HEK293 (cell line): Measurements from ENCODE around the gene NOL9.

Experiments used
- CTCF ChIA-PET: fragments of 350-600 bp; formaldehyde crosslinking; extraction: SDS; loops from one replicate; lab custom pipeline; 2021; ENCODE audit warnings: antibody characterized with exemption; lab: Yijun Ruan, JAX
- POLR2A ChIA-PET: fragments of 300-600 bp; formaldehyde crosslinking; extraction: SDS; loops from one replicate; lab custom pipeline; 2020; ENCODE audit warnings: antibody characterized with exemption, inconsistent platforms; lab: Yijun Ruan, JAX
- H3K27ac ChIP-seq: fragments of 200-500 bp; sonication (Bioruptor generic); 2 replicates; pipeline ENCODE4 v1.5.1; 2014; ENCODE audit warnings: low read depth, low read length, control low read depth, inconsistent platforms; ENCODE audit errors: extremely low read depth
- H3K36me3 ChIP-seq, 2 experiments: fragments of 200-500 bp in 1 of 2; sonication (Bioruptor generic) in 1 of 2; 1 replicate in 1 of 2; 2 replicates in 1 of 2; pipeline ENCODE4 v1.5.1; 2014 to 2017; ENCODE audit warnings: inconsistent platforms in 2 of 2, low read length in 2 of 2; ENCODE audit not compliant: control insufficient read depth in 2 of 2, insufficient read depth in 1 of 2
- H3K4me1 ChIP-seq: fragments of 200-500 bp; sonication (Bioruptor generic); 2 replicates; pipeline ENCODE4 v1.5.1; 2014; ENCODE audit warnings: mild to moderate bottlenecking, low read length, inconsistent platforms; ENCODE audit not compliant: control insufficient read depth, insufficient read depth
- H3K4me3 ChIP-seq: 2 replicates; pipeline ENCODE4 v1.5.1; 2011; ENCODE audit warnings: low read depth, mild to moderate bottlenecking, control low read depth, low read length, moderate library complexity
- H3K9me3 ChIP-seq: fragments of 200-500 bp; sonication (Bioruptor generic); 2 replicates; pipeline ENCODE4 v1.5.1; 2014; ENCODE audit warnings: low read depth, low read length, inconsistent platforms; ENCODE audit not compliant: control insufficient read depth, insufficient read depth
- EGR2 ChIP-seq: fragments of 450-650 bp; formaldehyde crosslinking; IDR thresholded peaks from 2 replicates; pipeline ENCODE4 v1.5.1; 2016; ENCODE audit warnings: low read depth, missing biosample characterization, missing genetic modification characterization
- GLIS1 ChIP-seq: fragments of 450-650 bp; formaldehyde crosslinking; IDR thresholded peaks from 2 replicates; pipeline ENCODE4 v1.5.1; 2016; ENCODE audit warnings: missing biosample characterization, missing genetic modification characterization
- GLIS2 ChIP-seq: fragments of 450-650 bp; formaldehyde crosslinking; IDR thresholded peaks from 2 replicates; pipeline ENCODE4 v1.5.1; 2016; ENCODE audit warnings: missing biosample characterization, missing genetic modification characterization
- HOXA7 ChIP-seq: sonication (generic); formaldehyde crosslinking; IDR thresholded peaks from 2 replicates; pipeline ENCODE4 v1.8.1; 2022; ENCODE audit warnings: missing genetic modification reagents, borderline replicate concordance
- KLF17 ChIP-seq: fragments of 450-650 bp; formaldehyde crosslinking; IDR thresholded peaks from 2 replicates; pipeline ENCODE4 v1.5.1; 2016; ENCODE audit warnings: missing biosample characterization, missing genetic modification characterization
- MEIS1 ChIP-seq: sonication (generic); formaldehyde crosslinking; IDR thresholded peaks from 2 replicates; pipeline ENCODE4 v1.8.1; 2022; ENCODE audit warnings: missing genetic modification reagents, mild to moderate bottlenecking, borderline replicate concordance
- PRDM6 ChIP-seq: fragments of 450-650 bp; formaldehyde crosslinking; IDR thresholded peaks from 2 replicates; pipeline ENCODE4 v1.5.1; 2017; ENCODE audit warnings: missing biosample characterization, missing genetic modification characterization
- REST ChIP-seq: fragments of 450-650 bp; formaldehyde crosslinking; IDR thresholded peaks from 2 replicates; pipeline ENCODE4 v1.5.1; 2016; ENCODE audit warnings: missing biosample characterization, missing genetic modification characterization
- SETDB1 ChIP-seq: IDR thresholded peaks from one replicate; pipeline ENCODE4 v1.6.1; 2017; ENCODE audit warnings: mild to moderate bottlenecking, low read length, moderate library complexity, mixed read lengths; ENCODE audit not compliant: insufficient read length
- ZBTB20 ChIP-seq: fragments of 450-650 bp; formaldehyde crosslinking; IDR thresholded peaks from 2 replicates; pipeline ENCODE4 v1.5.1; 2016; ENCODE audit warnings: missing biosample characterization, missing genetic modification characterization
- ZFHX2 ChIP-seq: fragments of 450-650 bp; formaldehyde crosslinking; conservative IDR thresholded peaks from 2 replicates; pipeline ENCODE4 v1.5.1; 2016; ENCODE audit warnings: missing biosample characterization, missing genetic modification characterization
- ZNF112 ChIP-seq: fragments of 450-650 bp; formaldehyde crosslinking; IDR thresholded peaks from 2 replicates; pipeline ENCODE4 v1.5.0; 2017; ENCODE audit warnings: missing biosample characterization, missing genetic modification characterization
- ZNF138 ChIP-seq: fragments of 450-650 bp; formaldehyde crosslinking; IDR thresholded peaks from 2 replicates; pipeline ENCODE4 v1.5.1; 2016; ENCODE audit warnings: missing biosample characterization, missing genetic modification characterization, borderline replicate concordance
- ZNF175 ChIP-seq: fragments of 450-650 bp; formaldehyde crosslinking; IDR thresholded peaks from 2 replicates; pipeline ENCODE4 v1.5.1; 2016; ENCODE audit warnings: missing biosample characterization, missing genetic modification characterization
- ZNF214 ChIP-seq: fragments of 450-650 bp; formaldehyde crosslinking; IDR thresholded peaks from 2 replicates; pipeline ENCODE4 v1.5.1; 2017; ENCODE audit warnings: missing biosample characterization, mild to moderate bottlenecking, missing genetic modification characterization, borderline replicate concordance
- ZNF221 ChIP-seq: fragments of 450-650 bp; formaldehyde crosslinking; IDR thresholded peaks from 2 replicates; pipeline ENCODE4 v1.5.1; 2017; ENCODE audit warnings: missing biosample characterization, missing genetic modification characterization, borderline replicate concordance
- ZNF248 ChIP-seq: fragments of 450-650 bp; formaldehyde crosslinking; IDR thresholded peaks from 2 replicates; pipeline ENCODE4 v1.5.1; 2017; ENCODE audit warnings: missing biosample characterization, missing genetic modification characterization
- ZNF292 ChIP-seq: fragments of 450-650 bp; formaldehyde crosslinking; IDR thresholded peaks from 2 replicates; pipeline ENCODE4 v1.5.1; 2016; ENCODE audit warnings: low read depth, missing biosample characterization, missing genetic modification characterization, borderline replicate concordance
- ZNF335 ChIP-seq: fragments of 450-650 bp; formaldehyde crosslinking; conservative IDR thresholded peaks from 2 replicates; pipeline ENCODE4 v1.5.1; 2016; ENCODE audit warnings: missing biosample characterization, missing genetic modification characterization
- ZNF354C ChIP-seq: fragments of 450-650 bp; formaldehyde crosslinking; IDR thresholded peaks from 2 replicates; pipeline ENCODE4 v1.5.1; 2016; ENCODE audit warnings: missing biosample characterization, missing genetic modification characterization, low read depth, borderline replicate concordance
- ZNF366 ChIP-seq: fragments of 450-650 bp; formaldehyde crosslinking; conservative IDR thresholded peaks from 2 replicates; pipeline ENCODE4 v1.5.1; 2016; ENCODE audit warnings: missing biosample characterization, missing genetic modification characterization
- ZNF473 ChIP-seq: fragments of 450-650 bp; formaldehyde crosslinking; IDR thresholded peaks from 2 replicates; pipeline ENCODE4 v1.5.1; 2017; ENCODE audit warnings: missing biosample characterization, missing genetic modification characterization
- ZNF514 ChIP-seq: fragments of 450-650 bp; formaldehyde crosslinking; IDR thresholded peaks from 2 replicates; pipeline ENCODE4 v1.5.1; 2016; ENCODE audit warnings: missing biosample characterization, missing genetic modification characterization
- ZNF544 ChIP-seq: fragments of 450-650 bp; formaldehyde crosslinking; IDR thresholded peaks from 2 replicates; pipeline ENCODE4 v1.5.0; 2017; ENCODE audit warnings: missing biosample characterization, missing genetic modification characterization
- ZNF621 ChIP-seq: fragments of 450-650 bp; formaldehyde crosslinking; IDR thresholded peaks from 2 replicates; pipeline ENCODE4 v1.5.1; 2017; ENCODE audit warnings: missing biosample characterization, missing genetic modification characterization
- ZNF658 ChIP-seq: fragments of 450-650 bp; formaldehyde crosslinking; IDR thresholded peaks from 2 replicates; pipeline ENCODE4; 2016; ENCODE audit warnings: missing biosample characterization, missing genetic modification characterization
- ZNF664 ChIP-seq: fragments of 450-650 bp; formaldehyde crosslinking; IDR thresholded peaks from 2 replicates; pipeline ENCODE4 v1.5.1; 2016; ENCODE audit warnings: missing biosample characterization, missing genetic modification characterization
- ZNF677 ChIP-seq: fragments of 450-650 bp; IDR thresholded peaks from 2 replicates; pipeline ENCODE4 v1.5.0; 2018; ENCODE audit warnings: missing biosample characterization, mild to moderate bottlenecking, missing genetic modification characterization, moderate library complexity
- ZNF707 ChIP-seq: fragments of 450-650 bp; formaldehyde crosslinking; IDR thresholded peaks from 2 replicates; pipeline ENCODE4 v1.5.1; 2016; ENCODE audit warnings: missing biosample characterization, missing genetic modification characterization
- ZSCAN18 ChIP-seq: fragments of 450-650 bp; formaldehyde crosslinking; IDR thresholded peaks from 2 replicates; pipeline ENCODE4 v1.5.1; 2016; ENCODE audit warnings: missing biosample characterization, missing genetic modification characterization
- ZSCAN30 ChIP-seq: fragments of 450-650 bp; IDR thresholded peaks from 2 replicates; pipeline ENCODE4 v1.5.1; 2018; ENCODE audit warnings: missing biosample characterization, mild to moderate bottlenecking, missing genetic modification characterization, moderate library complexity

NOL9 gene

GRCh38 chr1:6499296-6499695 is 55.0 kb downstream of the NOL9 start (continued):
- TF ChIP-seq ZNF221 (tag by site-specific recombination) (no peak), ZSCAN30 (no peak), ZNF175 (tag by site-specific recombination) (no peak), SETDB1 (no peak), ZNF354C (no peak), ZNF138 (tag by site-specific recombination) (no peak), ZNF677 (tag by site-specific recombination) (no peak), ZNF621 (tag by site-specific recombination) (no peak), ZNF112 (tag by site-specific recombination) (no peak)
- TF ChIP-seq, all 188 proteins: peak for 0

GRCh38 chr1:6498576-6499111 is 55.7 kb downstream of the NOL9 start:
- CTCF ChIA-PET = interaction anchor here (0.6 to 2.2 kb wide), 7 partner anchors 8 to 207 kb away, joined by 3 to 13 read pairs (median 4); partner anchors contain the start of gene PLEKHG5
- Histone ChIP-seq H3K36me3 (peaks cover 0 to 3% of the 10 kb centered on the region in 2 experiments; a peak in 1 of 3 replicates), H3K9me3 (no peaks in the 10 kb centered on the region), H3K4me3 (no peak overlapping the region), H3K4me1 (no peaks in the 10 kb centered on the region), H3K27ac (no peak overlapping the region)
- POLR2A ChIA-PET = interaction anchor here (1.9 kb wide), 1 partner anchor 7 kb away, joined by 4 read pairs; the partner anchor contains the start of gene PLEKHG5
- TF ChIP-seq ZNF658 (tag by site-specific recombination) = no peak
- TF ChIP-seq HOXA7 (CRISPR knock-in tag) = no peak
- TF ChIP-seq ZNF514 (tag by site-specific recombination) = no peak
- 0 out of 2 replicates have a peak, but pooled peaks have one; percentile 18 for TF ChIP-seq ZNF335 (tag by site-specific recombination)
- no peak for TF ChIP-seq ZNF214
- TF ChIP-seq ZBTB20 = peak; percentile 75
- TF ChIP-seq REST (tag by site-specific recombination) = no peak
- TF ChIP-seq ZNF248 (tag by site-specific recombination) = no peak
- no peak for TF ChIP-seq PRDM6
- TF ChIP-seq ZNF366 = no peak
- TF ChIP-seq GLIS2 = 0 out of 2 replicates have a peak, but pooled peaks have one; percentile 9
- no peak for TF ChIP-seq ZNF544 (tag by site-specific recombination)
- TF ChIP-seq KLF17 (tag by site-specific recombination) = no peak
- no peak for TF ChIP-seq MEIS1
- peak; percentile 41; the same call in 1 of the 2 replicates for TF ChIP-seq ZFHX2 (tag by site-specific recombination)
- TF ChIP-seq ZSCAN18 (tag by site-specific recombination) = no peak
- TF ChIP-seq ZNF473 (tag by site-specific recombination) = no peak
- peak; percentile 38; the same call in 1 of the 2 replicates for TF ChIP-seq EGR2 (tag by site-specific recombination)
- TF ChIP-seq ZNF664 (tag by site-specific recombination) = no peak
- TF ChIP-seq ZNF292 (tag by site-specific recombination) = no peak
- TF ChIP-seq ZNF707 (tag by site-specific recombination) = no peak
- TF ChIP-seq GLIS1 (tag by site-specific recombination) = no peak
